B cell (primary cell): ENCODE results near the gene THSD7B. TPM values are rescaled to one million over a fixed set of nuclear protein-coding genes. Genes with fewer than 3 reads are reported as not detected.

ENCODE experiments used
- ATAC-seq: fragments of 200-7000 bp; cut with Tn5 transposase; one replicate; pipeline ENCODE4 v1.10.0; 2021; ENCODE audit warnings: low read depth, mild to moderate bottlenecking, moderate number of reproducible peaks, moderate library complexity
- CTCF ChIA-PET: fragments of 350-600 bp; sonication (Branson Sonifier 250); formaldehyde crosslinking; loops from one replicate; lab custom pipeline; 2021; ENCODE audit warnings: antibody characterized with exemption, inconsistent platforms; lab: Charles Lee
- POLR2A ChIA-PET: fragments of 350-600 bp; sonication (Branson Sonifier 250); formaldehyde crosslinking; loops from one replicate; lab custom pipeline; 2021; ENCODE audit warnings: antibody characterized with exemption; lab: Charles Lee
- DNase-seq: peaks from one replicate; pipeline ENCODE4 v3.0.0; 2013
- H2AFZ ChIP-seq: 2 replicates; pipeline ENCODE4 v1.6.1; 2012; ENCODE audit warnings: mild to moderate bottlenecking, low read depth, low read length; ENCODE audit not compliant: insufficient read depth, poor library complexity, severe bottlenecking
- H3K27ac ChIP-seq, 2 donors: 1 replicate in 1 of 2; 2 replicates in 1 of 2; pipeline ENCODE4 v1.5.1; 2012 to 2013; ENCODE audit warnings: low read length in 2 of 2, mild to moderate bottlenecking in 2 of 2, moderate library complexity in 1 of 2
- H3K27me3 ChIP-seq, 4 experiments: fragments of 200-600 bp in 1 of 4; sonication (generic) in 1 of 4; replicated peaks in 1 of 4; 1 replicate in 2 of 4; 2 replicates in 2 of 4; pipeline versions ENCODE4 v1.6.1 to v1.7.0; 2013 to 2016; ENCODE audit warnings: low read length in 3 of 4, mild to moderate bottlenecking in 2 of 4, mixed read lengths in 1 of 4, moderate library complexity in 1 of 4; ENCODE audit not compliant: insufficient read depth in 4 of 4, control insufficient read depth in 3 of 4; ENCODE audit errors: control extremely low read depth in 1 of 4
- H3K36me3 ChIP-seq, 2 experiments: replicated peaks in 1 of 2; 1 replicate in 1 of 2; 2 replicates in 1 of 2; pipeline versions ENCODE4 v1.6.1 to v1.7.1; 2013; ENCODE audit warnings: low read length in 1 of 2; ENCODE audit not compliant: insufficient read depth in 2 of 2, control insufficient read depth in 1 of 2; ENCODE audit errors: control extremely low read depth in 1 of 2, extremely low read depth in 1 of 2
- H3K4me1 ChIP-seq, 2 donors: fragments of 200-600 bp in 1 of 2; sonication (generic) in 1 of 2; 1 replicate in 1 of 2; 2 replicates in 1 of 2; pipeline versions ENCODE4 v1.5.1 to v1.6.1; 2013 to 2017; ENCODE audit warnings: low read length in 2 of 2; ENCODE audit not compliant: control insufficient read depth in 2 of 2, insufficient read depth in 2 of 2
- H3K4me2 ChIP-seq: replicated peaks from 2 replicates; pipeline ENCODE3; 2012; ENCODE audit warnings: mild to moderate bottlenecking, low read depth, low read length; ENCODE audit not compliant: poor library complexity, severe bottlenecking
- H3K4me3 ChIP-seq, 5 experiments: fragments of 200-600 bp in 1 of 5; sonication (generic) in 1 of 5; 1 replicate in 3 of 5; 2 replicates in 2 of 5; pipeline versions ENCODE4 v1.5.1 to v1.7.0; 2011 to 2016; ENCODE audit warnings: low read length in 4 of 5, mild to moderate bottlenecking in 4 of 5, low read depth in 2 of 5, control low read depth in 1 of 5, moderate library complexity in 1 of 5; ENCODE audit not compliant: insufficient read depth in 1 of 5; ENCODE audit errors: control extremely low read depth in 1 of 5, extremely low read depth in 1 of 5
- H3K79me2 ChIP-seq: fragments of 200-600 bp; sonication (generic); one replicate; pipeline ENCODE4 v1.6.0; 2016; ENCODE audit warnings: low read length; ENCODE audit not compliant: control insufficient read depth, insufficient read depth
- H3K9ac ChIP-seq: fragments of 200-600 bp; sonication (generic); 2 replicates; pipeline ENCODE4 v1.6.1; 2017; ENCODE audit warnings: mild to moderate bottlenecking, low read length, moderate library complexity
- H3K9me3 ChIP-seq, 3 donors: one replicate each; pipeline versions ENCODE4 v1.6.1 to v1.7.1; 2013; ENCODE audit warnings: low read length in 2 of 3; ENCODE audit not compliant: control insufficient read depth in 2 of 3, insufficient read depth in 1 of 3; ENCODE audit errors: control extremely low read depth in 1 of 3
- H4K20me1 ChIP-seq: 2 replicates; pipeline ENCODE4 v1.6.0; 2012; ENCODE audit warnings: mild to moderate bottlenecking, low read length; ENCODE audit not compliant: insufficient read depth, control insufficient read depth, poor library complexity, severe bottlenecking
- H3K27ac Mint-ChIP-seq: one replicate; pipeline ENCODE4 v1.8.0; 2021; ENCODE audit warnings: mixed read lengths
- H3K27me3 Mint-ChIP-seq: one replicate; pipeline ENCODE4 v1.8.0; 2021; ENCODE audit warnings: mixed read lengths
- H3K4me1 Mint-ChIP-seq: one replicate; pipeline ENCODE4 v1.8.0; 2021; ENCODE audit warnings: mixed read lengths
- H3K4me3 Mint-ChIP-seq: one replicate; pipeline ENCODE4 v1.8.0; 2021; ENCODE audit warnings: mixed read lengths
- H3K9me3 Mint-ChIP-seq: one replicate; pipeline ENCODE4 v1.8.0; 2022; ENCODE audit warnings: mixed read lengths; ENCODE audit not compliant: insufficient read depth
- EZH2 ChIP-seq: IDR thresholded peaks from 2 replicates; pipeline ENCODE4 v1.6.1; 2012; ENCODE audit warnings: borderline replicate concordance, low read depth, mild to moderate bottlenecking, moderate library complexity, low read length; ENCODE audit not compliant: insufficient read depth, poor library complexity, severe bottlenecking
- WGBS: methylation state at CpG from one replicate; pipeline ENCODE4 v1.1.5; 2013; ENCODE audit warnings: missing lambda C conversion rate; ENCODE audit not compliant: insufficient coverage; 5-methylcytosine and 5-hydroxymethylcytosine counted together
- intact Hi-C: fragments of 100-400 bp; cut with micrococcal nuclease; formaldehyde crosslinking; loops from one replicate; pipeline ENCODE4 v1.10.0; 2022
- polyA plus RNA-seq: library from polyadenylated mRNA; depleted of rRNA; stranded (reverse); fragments of >200 nt; gene quantifications from 2 replicates; pipeline ENCODE4 v1.2.3, GENCODE V29; 2012
- total RNA-seq, 2 donors: library from RNA; stranded (reverse); fragments of 120-200 nt in 1 of 2; gene quantifications; 1 replicate in 1 of 2; 2 replicates in 1 of 2; pipeline versions ENCODE4 v1.2.3 to v1.2.4, GENCODE V29; 2013 to 2022
- TF ChIP-seq, protein P1 (sequence below): fragments of 200-600 bp; IDR thresholded peaks from one replicate; pipeline ENCODE4 v1.8.0; 2022; ENCODE audit warnings: antibody characterized with exemption, mild to moderate bottlenecking

Gene THSD7B
- total and polyA plus RNA-seq, 2 donors (not counting 1 experiment from before 2014, with no cell fraction given): 0.76 TPM; not detected in 1

DNA sequence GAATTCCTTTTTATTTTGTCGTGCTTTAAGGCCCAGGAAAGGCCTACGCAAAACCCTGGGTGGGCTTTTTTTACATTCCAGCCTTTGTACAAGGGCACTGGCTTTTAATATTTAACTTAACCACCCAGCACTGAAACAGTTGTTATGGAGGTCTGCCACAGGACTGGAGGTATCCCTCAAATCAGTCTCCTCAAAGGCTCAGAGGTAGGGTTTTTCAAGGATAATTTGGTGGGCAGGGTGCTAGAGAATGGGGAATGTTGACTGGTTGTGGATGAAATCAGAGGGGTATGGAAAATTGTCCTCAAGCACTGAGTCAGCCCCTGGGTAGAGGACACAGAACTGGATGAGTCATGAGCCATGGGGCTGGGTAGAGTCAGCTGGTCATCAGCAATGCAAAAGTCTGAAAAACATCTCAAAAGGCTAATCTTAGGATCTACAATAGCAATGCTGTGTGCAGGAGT lies 443.1 kb downstream of the THSD7B start:
- Histone ChIP-seq H3K4me2 (no peak overlapping the region), H3K27me3 (no peaks in the 10 kb centered on the region), H3K79me2 (no peaks in the 10 kb centered on the region), H3K36me3 (no peaks in the 10 kb centered on the region), H4K20me1 (no peaks in the 10 kb centered on the region), H3K4me3 (no peak overlapping the region), H3K4me1 (no peaks in the 10 kb centered on the region), H3K9ac (no peak overlapping the region), H3K9me3 (no peaks in the 10 kb centered on the region), H2AFZ (no peak overlapping the region), H3K27ac (no peak overlapping the region)
- intact Hi-C loops: no loop called here
- no peak for TF ChIP-seq EZH2
- TF ChIP-seq, protein P1, sequence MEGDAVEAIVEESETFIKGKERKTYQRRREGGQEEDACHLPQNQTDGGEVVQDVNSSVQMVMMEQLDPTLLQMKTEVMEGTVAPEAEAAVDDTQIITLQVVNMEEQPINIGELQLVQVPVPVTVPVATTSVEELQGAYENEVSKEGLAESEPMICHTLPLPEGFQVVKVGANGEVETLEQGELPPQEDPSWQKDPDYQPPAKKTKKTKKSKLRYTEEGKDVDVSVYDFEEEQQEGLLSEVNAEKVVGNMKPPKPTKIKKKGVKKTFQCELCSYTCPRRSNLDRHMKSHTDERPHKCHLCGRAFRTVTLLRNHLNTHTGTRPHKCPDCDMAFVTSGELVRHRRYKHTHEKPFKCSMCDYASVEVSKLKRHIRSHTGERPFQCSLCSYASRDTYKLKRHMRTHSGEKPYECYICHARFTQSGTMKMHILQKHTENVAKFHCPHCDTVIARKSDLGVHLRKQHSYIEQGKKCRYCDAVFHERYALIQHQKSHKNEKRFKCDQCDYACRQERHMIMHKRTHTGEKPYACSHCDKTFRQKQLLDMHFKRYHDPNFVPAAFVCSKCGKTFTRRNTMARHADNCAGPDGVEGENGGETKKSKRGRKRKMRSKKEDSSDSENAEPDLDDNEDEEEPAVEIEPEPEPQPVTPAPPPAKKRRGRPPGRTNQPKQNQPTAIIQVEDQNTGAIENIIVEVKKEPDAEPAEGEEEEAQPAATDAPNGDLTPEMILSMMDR: no peak
- Mint-ChIP-seq H3K27me3 (no peaks in the 10 kb centered on the region), H3K27ac (no peak overlapping the region), H3K4me3 (no peak overlapping the region), H3K9me3 (no peaks in the 10 kb centered on the region), H3K4me1 (no peaks in the 10 kb centered on the region)
- ChIA-PET POLR2A (no interaction called here), CTCF (no interaction called here)
- no peak for ATAC-seq
- DNase-seq: no peak
- no CpG with 5 or more reads among the region's 2 CpGs for WGBS

DNA sequence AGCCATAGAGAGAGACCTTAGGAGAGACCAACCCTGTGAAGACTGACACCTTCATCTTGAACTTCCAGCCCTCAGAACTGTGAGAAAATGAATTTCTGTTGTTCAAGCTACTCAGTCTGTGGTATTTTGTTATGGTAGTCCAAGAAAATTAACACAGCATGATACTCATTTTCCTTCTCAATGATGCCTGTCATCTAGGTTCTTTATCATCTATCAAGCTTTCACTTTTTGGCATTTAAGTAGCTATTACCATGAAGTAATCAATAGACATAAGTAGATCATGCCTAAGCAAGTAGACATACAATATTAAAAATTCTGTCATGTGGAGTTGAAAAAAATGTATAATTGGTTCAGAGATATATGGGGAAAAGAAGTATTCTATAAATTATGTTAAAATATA lies 444.7 kb downstream of the THSD7B start:
- H3K27ac Mint-ChIP-seq: no peak overlapping the region
- no peak overlapping the region for H3K27ac ChIP-seq
- ChIA-PET CTCF (no interaction called here), POLR2A (no interaction called here)
- H3K79me2 ChIP-seq: no peaks in the 10 kb centered on the region
- no peaks in the 10 kb centered on the region for H3K4me1 Mint-ChIP-seq
- H3K27me3 ChIP-seq: no peaks in the 10 kb centered on the region
- H3K4me3 ChIP-seq: no peak overlapping the region
- H3K9ac ChIP-seq: no peak overlapping the region
- no peaks in the 10 kb centered on the region for H3K9me3 ChIP-seq
- H3K4me3 Mint-ChIP-seq: no peak overlapping the region
- intact Hi-C loops: no loop called here
- no peak overlapping the region for H3K4me2 ChIP-seq
- DNase-seq: no peak
- no peaks in the 10 kb centered on the region for H3K36me3 ChIP-seq
- H3K27me3 Mint-ChIP-seq: no peaks in the 10 kb centered on the region
- no peak for ATAC-seq
- H4K20me1 ChIP-seq: no peaks in the 10 kb centered on the region
- no peaks in the 10 kb centered on the region for H3K4me1 ChIP-seq
- no peak overlapping the region for H2AFZ ChIP-seq
- H3K9me3 Mint-ChIP-seq: no peaks in the 10 kb centered on the region
- TF ChIP-seq, protein P1: no peak
- no peak for TF ChIP-seq EZH2
